Measurements from ENCODE around the gene TMEM132E. TPM values are rescaled to one million over a fixed set of nuclear protein-coding genes. Genes with fewer than 3 reads are reported as not detected.
A peak's percentile ranks its signal among the peaks of the same experiment; 100 is the strongest.

The TMEM132E gene
- total RNA-seq, 8 experiments from 2014 or later: 0.24 to 44.8 (median 28.7) TPM; not detected in 1

- in situ Hi-C loops (cut with MboI; ENCODE audit: low pct_unique_long_range_greater_than_20kb in 2 of 9, low sequenced_read_pairs in 9 of 9, unreplicated experiment in 9 of 9): loop anchor here in 3 of 9 experiments (25.0 kb wide), 1 partner anchor 312 kb away; no protein-coding TSS in a partner anchor
Observed at GRCh38 chr17:34575182-34575581, 4.2 kb upstream of the TMEM132E start.

GRCh38 chr17:34578016-34578415, 1.4 kb upstream of the TMEM132E start:
- Histone ChIP-seq H3K4me3 (peak overlapping the region; percentile 53 to 92 (median 78)), H3K27ac (peak overlapping the region; percentile 84), H3K4me1 (replicated peaks in 1 of 2) (peaks cover 23 to 25% of the 10 kb centered on the region in 2 donors)
- peak in 5 of 8 experiments; percentile 3 to 37 (median 25) for ATAC-seq (replicated peaks in 6 of 8)
- whole genome bisulfite sequencing, 10 experiments: 0 to 33% (median 17%) methylated on average over 1 to 2 of the region's 3 CpGs; no CpG with 5 or more reads in 6 of the 10 experiments
- in situ Hi-C loops (cut with MboI; ENCODE audit: low pct_unique_long_range_greater_than_20kb in 2 of 9, low sequenced_read_pairs in 9 of 9, unreplicated experiment in 9 of 9): loop anchor here in 3 of 9 experiments (25.0 kb wide), 1 partner anchor 309 kb away; no protein-coding TSS in a partner anchor

More at GRCh38 chr17:34575182-34575581, 4.2 kb upstream of the TMEM132E start:
- Histone ChIP-seq H3K27ac (no peak overlapping the region), H3K4me3 (no peak overlapping the region), H3K4me1 (replicated peaks in 1 of 2) (peaks cover 41 to 42% of the 10 kb centered on the region in 2 donors)
- WGBS, 10 experiments: 0 to 100% (median 81%) methylated on average over 1 to 5 of the region's 5 CpGs
- no peak for ATAC-seq (replicated peaks in 6 of 8)

GRCh38 chr17:34578656-34579016, 746 bp upstream of the TMEM132E start:
- Histone ChIP-seq H3K27ac (peak overlapping the region; percentile 84), H3K4me1 (replicated peaks in 1 of 2) (peaks cover 28 to 31% of the 10 kb centered on the region in 2 donors), H3K4me3 (peak overlapping the region; percentile 53 to 92 (median 78))
- in situ Hi-C loops (cut with MboI; ENCODE audit: low pct_unique_long_range_greater_than_20kb in 2 of 9, low sequenced_read_pairs in 9 of 9, unreplicated experiment in 9 of 9): loop anchor here in 3 of 9 experiments (25.0 kb wide), 1 partner anchor 309 kb away; no protein-coding TSS in a partner anchor
- ATAC-seq (replicated peaks in 6 of 8): peak in 4 of 8 experiments; percentile 7 to 13 (median 9)
- WGBS, 10 experiments: 2 to 83% (median 7%) methylated on average over 1 to 7 of the region's 11 CpGs; no CpG with 5 or more reads in 7 of the 10 experiments

- 0 to 4% (median 0%) methylated on average over 1 to 9 of the region's 52 CpGs; no CpG with 5 or more reads in 4 of the 10 experiments for WGBS, 10 experiments
- Histone ChIP-seq H3K27ac (peak overlapping the region; percentile 80 to 84), H3K4me1 (replicated peaks in 1 of 2) (peaks cover 39 to 40% of the 10 kb centered on the region in 2 donors), H3K4me3 (peak overlapping the region; percentile 53 to 92 (median 78))
- in situ Hi-C loops (cut with MboI; ENCODE audit: low pct_unique_long_range_greater_than_20kb in 2 of 9, low sequenced_read_pairs in 9 of 9, unreplicated experiment in 9 of 9): loop anchor here in 3 of 9 experiments (25.0 kb wide), 1 partner anchor 307 kb away; no protein-coding TSS in a partner anchor
- ATAC-seq (replicated peaks in 6 of 8): peak in 3 of 8 experiments; percentile 50 to 61 (median 51)
Observed at GRCh38 chr17:34579979-34580684, 750 bp downstream of the TMEM132E start.

- ATAC-seq (replicated peaks in 6 of 8): peak in 7 of 8 experiments; percentile 5 to 24 (median 10)
- Histone ChIP-seq H3K27ac (peak overlapping the region; percentile 75 to 84), H3K4me1 (replicated peaks in 1 of 2) (peaks cover 47% of the 10 kb centered on the region in 2 donors), H3K4me3 (peak overlapping the region; percentile 53 to 92 (median 78))
- in situ Hi-C loops (cut with MboI; ENCODE audit: low pct_unique_long_range_greater_than_20kb in 2 of 9, low sequenced_read_pairs in 9 of 9, unreplicated experiment in 9 of 9): loop anchor here in 3 of 9 experiments (25.0 kb wide), 1 partner anchor 306 kb away; no protein-coding TSS in a partner anchor
- 0% methylated on average over 4 of the region's 71 CpGs; no CpG with 5 or more reads in 9 of the 10 experiments for WGBS, 10 experiments
Observed at GRCh38 chr17:34580685-34581445, 1.5 kb downstream of the TMEM132E start.

GRCh38 chr17:34581446-34582184, 2.2 kb downstream of the TMEM132E start:
- ATAC-seq (replicated peaks in 6 of 8): peak in 3 of 8 experiments; percentile 0 to 10 (median 1)
- peak overlapping the region; percentile 53 to 92 (median 78) for H3K4me3 ChIP-seq
- in situ Hi-C loops (cut with MboI; ENCODE audit: low pct_unique_long_range_greater_than_20kb in 2 of 9, low sequenced_read_pairs in 9 of 9, unreplicated experiment in 9 of 9): loop anchor here in 3 of 9 experiments (25.0 kb wide), 1 partner anchor 306 kb away; no protein-coding TSS in a partner anchor
- peaks cover 51 to 54% of the 10 kb centered on the region in 2 donors for H3K4me1 ChIP-seq (replicated peaks in 1 of 2)
- WGBS, 10 experiments: 0% methylated on average over 4 to 5 of the region's 78 CpGs; no CpG with 5 or more reads in 8 of the 10 experiments
- peak overlapping the region; percentile 75 to 84 for H3K27ac ChIP-seq

GRCh38 chr17:34582185-34582900, 3.0 kb downstream of the TMEM132E start:
- H3K4me3 ChIP-seq: peak overlapping the region; percentile 53 to 92 (median 78)
- 0% methylated on average over 1 of the region's 22 CpGs; no CpG with 5 or more reads in 8 of the 10 experiments for WGBS, 10 experiments
- H3K27ac ChIP-seq: peak overlapping the region; percentile 75 to 84
- in situ Hi-C loops (cut with MboI; ENCODE audit: low pct_unique_long_range_greater_than_20kb in 2 of 9, low sequenced_read_pairs in 9 of 9, unreplicated experiment in 9 of 9): loop anchor here in 3 of 9 experiments (25.0 kb wide), 1 partner anchor 305 kb away; no protein-coding TSS in a partner anchor
- ATAC-seq (replicated peaks in 6 of 8): peak in 3 of 8 experiments; percentile 7 to 11 (median 9)
- H3K4me1 ChIP-seq (replicated peaks in 1 of 2): peaks cover 48 to 54% of the 10 kb centered on the region in 2 donors

- 0 to 28% methylated on average over 1 to 2 of the region's 3 CpGs; no CpG with 5 or more reads in 8 of the 10 experiments for WGBS, 10 experiments
- H3K4me1 ChIP-seq (replicated peaks in 1 of 2): peaks cover 47 to 48% of the 10 kb centered on the region in 2 donors
- in situ Hi-C loops (cut with MboI; ENCODE audit: low pct_unique_long_range_greater_than_20kb in 2 of 9, low sequenced_read_pairs in 9 of 9, unreplicated experiment in 9 of 9): loop anchor here in 3 of 9 experiments (25.0 kb wide), 1 partner anchor 304 kb away; no protein-coding TSS in a partner anchor
- H3K4me3 ChIP-seq: peak overlapping the region; percentile 53 to 92 (median 78)
- ATAC-seq (replicated peaks in 6 of 8): no peak
- H3K27ac ChIP-seq: peak overlapping the region in 1 of 2 donors; percentile 75
Observed at GRCh38 chr17:34582901-34583245, 3.5 kb downstream of the TMEM132E start.

- 0 to 50% (median 36%) methylated on average over 1 to 6 of the region's 12 CpGs; no CpG with 5 or more reads in 4 of the 10 experiments for WGBS, 10 experiments
- peak; percentile 38 to 72 (median 48) for ATAC-seq (replicated peaks in 6 of 8)
- peaks cover 39 to 40% of the 10 kb centered on the region in 2 donors for H3K4me1 ChIP-seq (replicated peaks in 1 of 2)
- in situ Hi-C loops (cut with MboI; ENCODE audit: low pct_unique_long_range_greater_than_20kb in 2 of 9, low sequenced_read_pairs in 9 of 9, unreplicated experiment in 9 of 9): loop anchor here in 3 of 9 experiments (25.0 kb wide), 1 partner anchor 302 kb away; no protein-coding TSS in a partner anchor
- H3K27ac ChIP-seq: no peak overlapping the region
- H3K4me3 ChIP-seq: peak overlapping the region in 3 of 5 donors; percentile 3 to 15 (median 15)
Observed at GRCh38 chr17:34584805-34585416, 5.5 kb downstream of the TMEM132E start.

GRCh38 chr17:34586346-34586846, 7.0 kb downstream of the TMEM132E start:
- WGBS, 10 experiments: 0 to 88% (median 45%) methylated on average over 1 to 2 of the region's 3 CpGs; no CpG with 5 or more reads in 2 of the 10 experiments
- Histone ChIP-seq H3K4me1 (replicated peaks in 1 of 2) (peaks cover 40 to 44% of the 10 kb centered on the region in 2 donors), H3K27ac (no peak overlapping the region), H3K4me3 (no peak overlapping the region)
- in situ Hi-C loops (cut with MboI; ENCODE audit: low pct_unique_long_range_greater_than_20kb in 2 of 9, low sequenced_read_pairs in 9 of 9, unreplicated experiment in 9 of 9): loop anchor here in 3 of 9 experiments (25.0 kb wide), 1 partner anchor 301 kb away; no protein-coding TSS in a partner anchor
- no peak for ATAC-seq (replicated peaks in 6 of 8)

GRCh38 chr17:34588266-34588665, 8.9 kb downstream of the TMEM132E start:
- WGBS, 10 experiments: 0 to 100% (median 93%) methylated on average over 1 to 6 of the region's 6 CpGs; no CpG with 5 or more reads in 1 of the 10 experiments
- in situ Hi-C loops (cut with MboI; ENCODE audit: low pct_unique_long_range_greater_than_20kb in 2 of 9, low sequenced_read_pairs in 9 of 9, unreplicated experiment in 9 of 9): loop anchor here in 3 of 9 experiments (25.0 kb wide), 1 partner anchor 299 kb away; no protein-coding TSS in a partner anchor
- no peak for ATAC-seq (replicated peaks in 6 of 8)
- H3K27ac ChIP-seq: no peak overlapping the region
- H3K4me3 ChIP-seq: no peak overlapping the region
- peaks cover 36 to 45% of the 10 kb centered on the region in 2 donors for H3K4me1 ChIP-seq (replicated peaks in 1 of 2)
